ENCODE results near the gene SBK1. TPM values are rescaled to one million over a fixed set of nuclear protein-coding genes. Genes with fewer than 3 reads are reported as not detected.

The SBK1 gene
- total RNA-seq, 2 donors from 2014 or later, result 0.47 to 0.52 TPM

GRCh38 chr16:28277537-28278388, 14.6 kb upstream of the SBK1 start:
- peak overlapping the region; percentile 28 to 46 for H3K4me3 ChIP-seq
- no peak overlapping the region for H3K27ac ChIP-seq
- peak; percentile 97 to 98 for TF ChIP-seq CTCF (IDR thresholded peaks at IDR 0.05)
- no peaks in the 10 kb centered on the region for H3K36me3 ChIP-seq
- peak; percentile 88 for DNase-seq (ENCODE audit: low spot score)
- peaks cover 0 to 9% of the 10 kb centered on the region in 2 donors for H3K4me1 ChIP-seq
- no peaks in the 10 kb centered on the region for H3K9me3 ChIP-seq
- no peaks in the 10 kb centered on the region for H3K27me3 ChIP-seq

GRCh38 chr16:28279006-28279405, 13.3 kb upstream of the SBK1 start:
- Histone ChIP-seq H3K9me3 (no peaks in the 10 kb centered on the region), H3K27ac (no peak overlapping the region), H3K27me3 (no peaks in the 10 kb centered on the region), H3K4me3 (no peak overlapping the region), H3K4me1 (peaks cover 0 to 9% of the 10 kb centered on the region in 2 donors), H3K36me3 (no peaks in the 10 kb centered on the region)
- DNase-seq (ENCODE audit: low spot score), result no peak
- TF ChIP-seq CTCF (IDR thresholded peaks at IDR 0.05), result no peak

GRCh38 chr16:28280881-28281836, 11.2 kb upstream of the SBK1 start:
- no peaks in the 10 kb centered on the region for H3K9me3 ChIP-seq
- no peaks in the 10 kb centered on the region for H3K27me3 ChIP-seq
- H3K4me3 ChIP-seq, result no peak overlapping the region
- no peak overlapping the region for H3K27ac ChIP-seq
- H3K36me3 ChIP-seq, result no peaks in the 10 kb centered on the region
- DNase-seq (ENCODE audit: low spot score), result no peak
- peaks cover 0 to 9% of the 10 kb centered on the region in 2 donors for H3K4me1 ChIP-seq
- TF ChIP-seq CTCF (IDR thresholded peaks at IDR 0.05), result no peak

GRCh38 chr16:28282045-28282444, 10.3 kb upstream of the SBK1 start:
- H3K4me3 ChIP-seq, result no peak overlapping the region
- H3K36me3 ChIP-seq, result no peaks in the 10 kb centered on the region
- TF ChIP-seq CTCF (IDR thresholded peaks at IDR 0.05), result no peak
- no peaks in the 10 kb centered on the region for H3K27me3 ChIP-seq
- no peak overlapping the region for H3K27ac ChIP-seq
- H3K9me3 ChIP-seq, result no peaks in the 10 kb centered on the region
- DNase-seq (ENCODE audit: low spot score), result no peak
- peaks cover 0 to 9% of the 10 kb centered on the region in 2 donors for H3K4me1 ChIP-seq

- H3K4me1 ChIP-seq, result peaks cover 0 to under 1% of the 10 kb centered on the region in 2 donors
- no peak overlapping the region for H3K4me3 ChIP-seq
- H3K27me3 ChIP-seq, result no peaks in the 10 kb centered on the region
- H3K27ac ChIP-seq, result no peak overlapping the region
- DNase-seq (ENCODE audit: low spot score), result no peak
- no peaks in the 10 kb centered on the region for H3K36me3 ChIP-seq
- TF ChIP-seq CTCF (IDR thresholded peaks at IDR 0.05), result no peak
- H3K9me3 ChIP-seq, result no peaks in the 10 kb centered on the region
These were observed 9.2 kb upstream of the SBK1 start for GRCh38 chr16:28283173-28283572.

Data from right atrium auricular region (tissue), 2 donors.